Keratinocyte (primary cell): ENCODE measurements around the gene MSL3B.

Experiments
- DNase-seq: peaks from one replicate; pipeline ENCODE4 v3.0.0-alpha.2; 2011; ENCODE audit warnings: low read depth, missing footprints, low spot score
- FAIRE-seq: peaks from 2 replicates; lab custom pipeline; 2011; peaks lifted over from hg19 to GRCh38; lab: Jason Lieb, UNC
- H2AFZ ChIP-seq: 2 replicates; pipeline ENCODE4 v1.6.0; 2012; ENCODE audit warnings: low read length, control low read depth, inconsistent platforms; ENCODE audit not compliant: control insufficient read depth
- H3K27ac ChIP-seq: 2 replicates; pipeline ENCODE4 v1.5.1; 2011; ENCODE audit warnings: low read length; ENCODE audit not compliant: control insufficient read depth, insufficient read depth
- H3K27me3 ChIP-seq: 3 replicates; pipeline ENCODE4 v1.6.0; 2011; ENCODE audit warnings: low read length; ENCODE audit not compliant: control insufficient read depth, insufficient read depth; ENCODE audit errors: extremely low read depth
- H3K36me3 ChIP-seq, 2 experiments: 2 replicates in 1 of 2; 3 replicates in 1 of 2; pipeline ENCODE4 v1.5.1; 2011; ENCODE audit warnings: low read length in 2 of 2, mild to moderate bottlenecking in 1 of 2; ENCODE audit not compliant: control insufficient read depth in 2 of 2, insufficient read depth in 2 of 2; ENCODE audit errors: extremely low read depth in 1 of 2
- H3K4me1 ChIP-seq: 3 replicates; pipeline ENCODE4 v1.5.1; 2011; ENCODE audit warnings: low read length; ENCODE audit not compliant: control insufficient read depth, insufficient read depth; ENCODE audit errors: extremely low read depth
- H3K4me2 ChIP-seq: 3 replicates; pipeline ENCODE4 v1.6.0; 2011; ENCODE audit warnings: low read depth, low read length; ENCODE audit not compliant: control insufficient read depth, insufficient read depth; ENCODE audit errors: extremely low read depth
- H3K4me3 ChIP-seq, 3 experiments: fragments of 200-600 bp in 1 of 3; sonication (generic) in 1 of 3; 2 replicates in 2 of 3; 3 replicates in 1 of 3; pipeline ENCODE4 v1.5.1; 2011 to 2016; ENCODE audit warnings: low read length in 3 of 3, mild to moderate bottlenecking in 3 of 3, control low read depth in 2 of 3, inconsistent platforms in 1 of 3, low read depth in 1 of 3, mixed read lengths in 1 of 3, mixed run types in 1 of 3, moderate library complexity in 1 of 3; ENCODE audit not compliant: control insufficient read depth in 2 of 3, insufficient read depth in 2 of 3; ENCODE audit errors: extremely low read depth in 1 of 3
- H3K79me2 ChIP-seq: 2 replicates; pipeline ENCODE4 v1.6.0; 2012; ENCODE audit warnings: low read length; ENCODE audit not compliant: control insufficient read depth, insufficient read depth
- H3K9ac ChIP-seq: 3 replicates; pipeline ENCODE4 v1.6.0; 2011; ENCODE audit warnings: low read length; ENCODE audit not compliant: control insufficient read depth, insufficient read depth; ENCODE audit errors: extremely low read depth
- H3K9me1 ChIP-seq: 3 replicates; pipeline ENCODE4 v1.6.0; 2011; ENCODE audit warnings: low read length; ENCODE audit not compliant: control insufficient read depth, insufficient read depth; ENCODE audit errors: extremely low read depth
- H3K9me3 ChIP-seq: 2 replicates; pipeline ENCODE4 v1.5.1; 2012; ENCODE audit warnings: low read depth, low read length; ENCODE audit not compliant: control insufficient read depth
- H4K20me1 ChIP-seq: 3 replicates; pipeline ENCODE4 v1.6.0; 2011; ENCODE audit warnings: low read length; ENCODE audit not compliant: control insufficient read depth, insufficient read depth; ENCODE audit errors: extremely low read depth
- EZH2 ChIP-seq: IDR thresholded peaks from one replicate; pipeline ENCODE4 v1.6.1; 2012; ENCODE audit warnings: inconsistent platforms, mild to moderate bottlenecking, low read length, moderate library complexity
- dilution Hi-C: fragments of 300-500 bp; cut with MboI; formaldehyde crosslinking; loops from one replicate; pipeline ENCODE4 v1.7.0; 2020; ENCODE audit warnings: low sequenced_read_pairs; ENCODE audit not compliant: extremely low pct_ligation_motif_present
- TF ChIP-seq, protein P1 (sequence below), 3 experiments: IDR thresholded peaks in 1 of 3; conservative IDR thresholded peaks in 1 of 3; optimal IDR thresholded peaks in 1 of 3; 2 replicates in 2 of 3; 3 replicates in 1 of 3; pipeline versions ENCODE3 to v1.5.1; 2011; ENCODE audit warnings: low read length in 3 of 3, mild to moderate bottlenecking in 3 of 3, moderate library complexity in 2 of 3, control low read depth in 1 of 3, inconsistent platforms in 1 of 3; ENCODE audit not compliant: insufficient read depth in 2 of 3; ENCODE audit errors: extremely low read depth in 1 of 3

MSL3B gene

DNA sequence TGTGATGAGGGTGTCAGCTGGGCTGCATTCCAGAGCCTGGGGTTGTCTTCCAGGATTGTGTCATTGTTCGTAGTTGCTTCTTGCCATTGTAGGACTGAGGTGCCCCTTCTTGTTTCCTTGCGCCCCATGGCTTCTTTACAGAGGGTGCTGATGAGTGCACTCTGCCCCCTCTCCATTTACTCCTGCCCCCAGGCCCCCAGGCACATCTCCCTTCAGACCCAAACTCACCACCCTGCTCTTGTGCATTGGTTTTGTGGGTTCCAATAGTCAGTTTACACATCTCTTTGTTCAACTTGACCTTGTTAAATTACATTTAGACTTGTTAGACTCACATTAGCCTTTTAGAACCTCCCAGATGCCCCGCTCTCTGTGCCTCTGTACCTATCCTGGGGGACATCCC lies 47.0 kb downstream of the MSL3B start:
- Histone ChIP-seq H3K4me3 (no peak overlapping the region), H3K36me3 (no peaks in the 10 kb centered on the region), H3K9ac (no peak overlapping the region), H3K9me3 (no peaks in the 10 kb centered on the region), H3K4me2 (no peak overlapping the region), H4K20me1 (no peaks in the 10 kb centered on the region), H3K4me1 (no peaks in the 10 kb centered on the region), H3K9me1 (no peaks in the 10 kb centered on the region), H3K27ac (no peak overlapping the region), H3K27me3 (peaks cover 5% of the 10 kb centered on the region), H2AFZ (no peak overlapping the region), H3K79me2 (no peaks in the 10 kb centered on the region)
- TF ChIP-seq EZH2: no peak
- TF ChIP-seq, protein P1, sequence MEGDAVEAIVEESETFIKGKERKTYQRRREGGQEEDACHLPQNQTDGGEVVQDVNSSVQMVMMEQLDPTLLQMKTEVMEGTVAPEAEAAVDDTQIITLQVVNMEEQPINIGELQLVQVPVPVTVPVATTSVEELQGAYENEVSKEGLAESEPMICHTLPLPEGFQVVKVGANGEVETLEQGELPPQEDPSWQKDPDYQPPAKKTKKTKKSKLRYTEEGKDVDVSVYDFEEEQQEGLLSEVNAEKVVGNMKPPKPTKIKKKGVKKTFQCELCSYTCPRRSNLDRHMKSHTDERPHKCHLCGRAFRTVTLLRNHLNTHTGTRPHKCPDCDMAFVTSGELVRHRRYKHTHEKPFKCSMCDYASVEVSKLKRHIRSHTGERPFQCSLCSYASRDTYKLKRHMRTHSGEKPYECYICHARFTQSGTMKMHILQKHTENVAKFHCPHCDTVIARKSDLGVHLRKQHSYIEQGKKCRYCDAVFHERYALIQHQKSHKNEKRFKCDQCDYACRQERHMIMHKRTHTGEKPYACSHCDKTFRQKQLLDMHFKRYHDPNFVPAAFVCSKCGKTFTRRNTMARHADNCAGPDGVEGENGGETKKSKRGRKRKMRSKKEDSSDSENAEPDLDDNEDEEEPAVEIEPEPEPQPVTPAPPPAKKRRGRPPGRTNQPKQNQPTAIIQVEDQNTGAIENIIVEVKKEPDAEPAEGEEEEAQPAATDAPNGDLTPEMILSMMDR (optimal IDR thresholded peaks at IDR 0.05 in 1 of 3, IDR thresholded peaks at IDR 0.05 in 1 of 3, conservative IDR thresholded peaks at IDR 0.05 in 1 of 3; ENCODE audit: extremely low read depth in 1 of 3, insufficient read depth in 2 of 3, low read length in 3 of 3): no peak
- FAIRE-seq: no peak
- DNase-seq: no peak
- dilution Hi-C loops: no loop called here

DNA sequence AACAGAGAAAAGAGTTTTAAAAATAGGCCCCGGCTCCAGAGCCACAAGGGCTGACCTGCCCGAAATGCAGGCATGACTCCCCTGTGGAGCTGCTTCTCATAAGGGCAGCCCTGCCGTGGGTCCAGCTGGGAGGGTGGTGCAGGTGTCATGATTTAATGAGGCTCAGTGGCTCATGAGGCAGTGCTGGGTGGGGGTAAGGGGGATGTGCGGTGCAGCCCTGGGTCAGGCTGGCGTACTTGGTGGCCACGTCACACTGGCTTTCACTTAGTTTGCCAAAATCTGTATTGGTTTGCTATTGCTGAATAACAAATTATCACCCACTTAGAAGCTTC lies 47.4 kb downstream of the MSL3B start:
- Histone ChIP-seq H3K9ac (no peak overlapping the region), H3K9me1 (no peaks in the 10 kb centered on the region), H4K20me1 (no peaks in the 10 kb centered on the region), H3K4me2 (no peak overlapping the region), H3K9me3 (no peaks in the 10 kb centered on the region), H3K27ac (no peak overlapping the region), H3K27me3 (peaks cover 5% of the 10 kb centered on the region), H2AFZ (no peak overlapping the region), H3K36me3 (no peaks in the 10 kb centered on the region), H3K4me3 (no peak overlapping the region), H3K4me1 (no peaks in the 10 kb centered on the region), H3K79me2 (no peaks in the 10 kb centered on the region)
- no peak for DNase-seq
- FAIRE-seq: no peak
- dilution Hi-C loops: no loop called here
- no peak for TF ChIP-seq EZH2
- TF ChIP-seq, protein P1 (optimal IDR thresholded peaks at IDR 0.05 in 1 of 3, IDR thresholded peaks at IDR 0.05 in 1 of 3, conservative IDR thresholded peaks at IDR 0.05 in 1 of 3; ENCODE audit: extremely low read depth in 1 of 3, insufficient read depth in 2 of 3, low read length in 3 of 3): no peak
